22Rv1 (cell line): Measurements from ENCODE around the gene GBA3.

Experiments used
- CTCF ChIP-seq: fragments of 450-650 bp; IDR thresholded peaks from 2 replicates; pipeline ENCODE4 v1.5.1; 2017; ENCODE audit warnings: mild to moderate bottlenecking
- ZFX ChIP-seq: fragments of 450-650 bp; IDR thresholded peaks from 2 replicates; pipeline ENCODE4 v1.6.1; 2017; ENCODE audit warnings: antibody characterized with exemption, borderline replicate concordance

GRCh38 chr4:22733816-22734215, 41.1 kb downstream of the GBA3 start:
- no peak for TF ChIP-seq CTCF
- TF ChIP-seq ZFX = no peak
